Measurements from ENCODE around the gene CDH24. TPM values are rescaled to one million over a fixed set of nuclear protein-coding genes. Genes with fewer than 3 reads are reported as not detected.

CDH24 gene
- total and polyA plus RNA-seq, 2 of the 4 experiments (the other 2 are of a cell fraction) = 3.9 to 24.4 TPM

DNA sequence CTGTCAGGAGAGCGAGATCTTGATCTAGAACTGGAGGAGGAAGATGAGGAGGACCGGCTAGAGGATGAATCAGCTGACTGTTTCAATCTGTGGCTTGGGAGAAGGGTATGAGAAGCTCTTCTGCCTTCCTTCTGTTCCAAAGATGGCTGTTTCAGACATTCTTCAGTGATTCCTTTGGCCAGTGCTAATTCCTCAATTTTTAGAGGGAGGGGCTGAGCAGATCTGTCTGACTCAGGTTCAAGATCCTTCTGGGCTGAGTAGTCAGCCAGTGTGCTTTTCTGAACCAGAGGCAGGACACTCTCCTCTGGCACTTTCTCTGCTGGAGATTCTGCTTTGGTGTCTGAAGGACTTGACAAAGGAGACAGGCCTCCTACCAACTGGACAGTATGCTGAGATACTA, 22.4 kb upstream of the CDH24 start:
- Histone ChIP-seq H4K8ac (ENCODE audit: low read depth in 2 of 2, low read length in 2 of 2) (peak overlapping the region; percentile 53 to 79), H3K4me3 (ENCODE audit: insufficient read depth, low read depth, low read length) (no peak overlapping the region), H3K27ac (ENCODE audit: insufficient read depth, low read length) (peak overlapping the region; percentile 93), H3K4ac (ENCODE audit: low read depth, low read length) (peak overlapping the region; percentile 96), H3K14ac (replicated peaks; ENCODE audit: low read depth, low read length) (peak overlapping the region; percentile 94), H2AFZ (replicated peaks; ENCODE audit: low read length, poor library complexity) (no peak overlapping the region), H2BK5ac (ENCODE audit: low read depth, low read length, poor library complexity, severe bottlenecking) (peak overlapping the region; percentile 90), H3K18ac (ENCODE audit: low read depth, low read length) (peak overlapping the region; percentile 75; the same call in 1 of the 2 replicates), H3K56ac (ENCODE audit: extremely low read depth, insufficient read depth, low read length) (peak overlapping the region; percentile 12), H3K27me3 (ENCODE audit: control insufficient read depth, insufficient read depth, low read length) (no peaks in the 10 kb centered on the region), H2BK15ac (ENCODE audit: low read depth, low read length) (peak overlapping the region; percentile 46; the same call in 2 of the 3 replicates), H4K5ac (ENCODE audit: low read depth, low read length) (peak overlapping the region; percentile 43; the same call in 1 of the 2 replicates), H2AK5ac (ENCODE audit: low read depth, low read length) (peak overlapping the region; percentile 90), H2BK120ac (ENCODE audit: low read depth, low read length) (peak overlapping the region; percentile 91), H2BK20ac (ENCODE audit: low read depth, low read length) (peak overlapping the region; percentile 94), H3K23ac (ENCODE audit: low read depth, low read length) (peak overlapping the region; percentile 81), H4K20me1 (ENCODE audit: insufficient read depth, low read length) (no peaks in the 10 kb centered on the region), H4K91ac (ENCODE audit: insufficient read depth, low read depth, low read length) (peak overlapping the region; percentile 89), H3K4me2 (ENCODE audit: low read depth, low read length) (peak overlapping the region; percentile 13; the same call in 1 of the 2 replicates), H3K9me3 (ENCODE audit: control insufficient read depth, insufficient read depth, low read length) (no peaks in the 10 kb centered on the region), H3K4me1 (ENCODE audit: control insufficient read depth, insufficient read depth, low read length) (peaks cover 14% of the 10 kb centered on the region), H3K9me1 (ENCODE audit: insufficient read depth, low read length) (peaks cover 6% of the 10 kb centered on the region), H2AK9ac (replicated peaks; ENCODE audit: low read depth, low read length, poor library complexity) (peak overlapping the region; percentile 84), H3K79me1 (ENCODE audit: low read depth in 1 of 2, low read length in 2 of 2) (peaks cover 21 to 47% of the 10 kb centered on the region in 2 experiments), H3K36me3 (ENCODE audit: control insufficient read depth, insufficient read depth, low read length) (peaks cover 48% of the 10 kb centered on the region), H3K9ac (ENCODE audit: low read depth, low read length) (peak overlapping the region; percentile 11; the same call in 1 of the 2 replicates)
- CTCF ChIA-PET = interaction anchor here (1.5 to 2.5 kb wide), 2 partner anchors 11 to 16 kb away, joined by 8 read pairs; partner anchors contain the start of genes ACIN1 and C14orf119
- peak; percentile 52 for DNase-seq
- in situ Hi-C loops (cut with MboI; ENCODE audit: low sequenced_read_pairs) = loop anchor here (25.0 kb wide), 1 partner anchor 1058 kb away; the partner anchor contains the start of genes EMC9, FITM1, PSME1 and PSME2
- TF ChIP-seq POLR2A (IDR thresholded peaks at IDR 0.05; ENCODE audit: low read depth, low read length) = peak; percentile 26; the same call in 1 of the 2 replicates
- no peak for TF ChIP-seq MXI1 (IDR thresholded peaks at IDR 0.05; ENCODE audit: borderline replicate concordance, low read depth, low read length)
- TF ChIP-seq RFX5 (IDR thresholded peaks at IDR 0.05; ENCODE audit: low read depth, low read length) = no peak
- TF ChIP-seq MAZ (IDR thresholded peaks at IDR 0.05; ENCODE audit: borderline replicate concordance, low read depth, low read length) = no peak
- dilution Hi-C loops (cut with HindIII; ENCODE audit: low sequenced_read_pairs, unreplicated experiment) = no loop called here
- intact Hi-C loops (cut with micrococcal nuclease) = loop anchor here (2.0 to 5.0 kb wide), 2 partner anchors 15 to 108 kb away; partner anchors contain the start of genes ACIN1 and C14orf119
- BruUV-seq (replicated peaks) = no TSS peak
- WGBS, 2 experiments (ENCODE audit: extremely low coverage in 2 of 2, insufficient read length in 1 of 2) = no CpG with 5 or more reads among the region's 2 CpGs
- POLR2A ChIA-PET (ENCODE audit: unreplicated experiment) = interaction anchor here (1.0 to 1.7 kb wide), 4 partner anchors 8 to 16 kb away, joined by 3 to 6 read pairs (median 4); partner anchors contain the start of genes ACIN1 and C14orf119
- ATAC-seq (ENCODE audit: low read depth) = peak; percentile 15; the same call in 1 of the 2 replicates

Data from IMR-90 (cell line).